NK-92 treated with Interleukin-12 subunit alpha and Interleukin-12 subunit beta, amount 100 ng/mL, for 24 hours (cell line): ENCODE data around the gene VSIR.
A peak's percentile ranks its signal among the peaks of the same experiment; 100 is the strongest.

Experiments
- DNase-seq: peaks from one replicate; lab custom pipeline; 2025; lab: John Stamatoyannopoulos, UW

Gene VSIR

DNA sequence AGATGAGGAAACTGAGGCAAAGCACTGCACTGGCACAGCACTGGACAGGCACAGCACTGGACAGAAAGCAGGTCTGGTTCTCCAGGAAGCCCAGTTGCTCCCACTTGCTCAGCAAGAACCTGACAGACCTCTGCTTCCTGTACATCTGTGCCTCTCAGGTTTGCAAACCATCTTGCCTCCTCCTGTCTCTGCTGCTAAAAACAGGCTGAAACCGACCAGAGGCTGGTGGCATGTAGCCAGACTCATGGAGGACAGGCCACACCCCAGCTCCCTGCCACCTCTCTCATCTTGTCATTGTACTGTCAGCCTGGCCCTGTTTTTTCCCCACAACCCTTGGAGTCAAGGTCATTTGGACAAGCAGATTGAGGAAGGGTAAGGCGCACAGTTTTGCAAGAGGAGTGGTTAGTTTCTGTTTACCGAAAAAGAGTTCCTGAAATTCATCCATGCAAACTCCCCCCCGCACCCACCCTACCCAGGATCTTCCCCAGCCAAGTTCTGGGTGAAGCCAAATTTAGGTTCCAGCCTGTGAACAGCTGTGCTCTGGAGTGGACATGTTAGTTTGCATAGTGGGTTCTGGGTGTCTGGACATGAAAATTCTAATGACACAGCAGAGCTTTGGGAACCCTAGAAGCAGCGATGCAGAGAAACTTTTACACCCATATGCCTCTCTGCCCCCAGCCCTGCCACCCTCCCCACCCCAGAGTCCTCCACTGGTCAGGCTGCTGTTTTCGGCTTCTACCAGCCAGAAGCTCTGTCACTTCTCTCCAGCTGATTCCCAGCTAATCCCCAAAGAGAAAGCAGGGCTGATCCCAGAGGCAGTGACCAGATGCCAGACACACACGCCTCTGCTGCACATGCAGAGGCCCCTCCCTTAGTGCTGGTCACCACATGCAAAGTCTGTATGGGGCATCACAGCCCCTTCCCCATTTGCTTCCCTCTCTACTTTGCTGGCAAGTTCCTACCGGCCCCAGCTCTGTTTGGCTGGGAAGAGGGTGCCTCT lies 45.3 kb downstream of the VSIR start:
- DNase-seq: no peak

GRCh38 chr10:71727105-71727737 lies 46.1 kb downstream of the VSIR start:
- DNase-seq: peak; percentile 15

DNA sequence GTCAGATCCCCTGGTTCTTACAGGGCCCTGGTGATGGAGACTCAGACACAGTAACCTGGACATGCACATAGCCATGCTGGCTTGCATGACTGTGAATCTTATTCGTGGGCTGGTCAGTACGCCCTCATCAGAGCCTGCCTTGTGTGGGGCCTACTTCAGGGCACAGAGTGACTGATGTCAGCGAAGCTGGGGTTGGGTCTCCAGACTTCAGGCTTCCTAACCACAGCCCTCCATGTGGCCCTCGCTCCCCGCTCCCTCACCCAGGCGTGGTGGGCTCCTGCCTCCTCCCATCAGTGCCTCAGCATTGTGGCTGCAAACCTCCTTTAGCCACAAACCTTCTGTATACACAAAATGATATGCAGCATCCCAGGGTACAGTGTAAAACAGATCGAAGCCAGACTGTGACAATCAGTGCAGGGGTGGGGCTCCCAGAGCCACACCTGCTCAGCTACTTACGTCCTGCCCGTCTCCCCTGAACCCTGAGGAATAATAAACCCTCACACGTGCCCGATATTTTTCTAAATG lies 46.7 kb downstream of the VSIR start:
- DNase-seq: no peak

DNA sequence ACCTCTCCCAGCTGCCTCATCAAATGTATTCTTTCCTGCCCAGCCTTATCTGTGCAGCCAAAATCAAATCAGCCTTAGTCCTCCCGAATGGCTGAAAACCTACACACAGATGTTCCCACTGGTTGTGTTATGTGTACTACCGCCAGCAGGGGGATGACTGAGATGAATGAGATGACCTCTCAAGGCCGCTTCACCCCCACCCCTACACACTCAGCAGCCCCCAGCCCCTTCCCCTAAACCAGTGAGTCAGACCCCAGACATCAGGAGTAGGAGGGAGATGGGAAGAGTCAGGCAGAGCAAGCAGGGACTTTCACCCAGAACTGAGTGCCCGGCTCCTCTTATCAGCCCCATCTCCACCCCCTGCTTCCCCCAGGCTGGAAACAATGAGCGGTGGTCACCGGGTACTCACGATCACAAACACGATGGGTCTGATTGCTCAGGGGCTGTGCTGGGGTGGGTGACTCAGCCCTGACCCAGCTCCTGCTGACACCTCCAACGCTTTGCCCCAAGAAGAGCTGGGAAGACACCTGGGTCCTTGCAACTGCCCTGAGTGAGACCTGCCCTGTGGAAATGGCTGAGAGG lies 47.2 kb downstream of the VSIR start:
- DNase-seq: peak; percentile 34

GRCh38 chr10:71725249-71725648 lies 48.1 kb downstream of the VSIR start:
- DNase-seq: no peak

GRCh38 chr10:71724539-71724938 lies 48.8 kb downstream of the VSIR start:
- no peak for DNase-seq

DNA sequence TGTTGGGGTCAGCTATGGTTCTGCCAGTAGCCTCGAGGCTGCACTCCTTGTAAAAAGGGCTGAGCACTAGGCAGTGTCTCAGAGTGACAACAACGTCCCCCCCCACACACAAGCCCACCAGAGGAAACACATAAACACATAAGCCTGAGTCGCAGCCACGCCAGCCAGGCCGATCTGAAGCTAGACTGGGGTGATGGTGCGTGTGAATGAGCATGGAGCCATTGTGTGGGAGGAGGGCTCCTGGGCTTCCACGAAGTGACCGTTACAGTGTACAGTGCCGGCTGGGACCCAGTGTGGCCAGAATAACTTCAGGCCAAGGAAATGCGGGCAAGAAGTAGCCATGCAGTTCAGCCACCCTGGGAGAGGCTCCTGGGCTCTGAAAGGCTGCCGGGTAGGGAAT lies 50.0 kb downstream of the VSIR start:
- no peak for DNase-seq

- no peak for DNase-seq
These were observed 50.5 kb downstream of the VSIR start for GRCh38 chr10:71722849-71723248.

- DNase-seq: no peak
These were observed 52.0 kb downstream of the VSIR start for GRCh38 chr10:71721313-71721712.

GRCh38 chr10:71720288-71720687 lies 53.0 kb downstream of the VSIR start:
- DNase-seq: no peak

GRCh38 chr10:71719464-71720201 lies 53.7 kb downstream of the VSIR start, which contains the start of gene C10orf105:
TSS of gene C10orf105 (minus strand) at chr10:71719778. CDS start at chr10:71716337, 3,441 bp downstream.
- DNase-seq: no peak

GRCh38 chr10:71719042-71719441 lies 54.3 kb downstream of the VSIR start:
- DNase-seq: no peak

- DNase-seq: no peak
These were observed 55.1 kb downstream of the VSIR start for GRCh38 chr10:71718165-71718698.

DNA sequence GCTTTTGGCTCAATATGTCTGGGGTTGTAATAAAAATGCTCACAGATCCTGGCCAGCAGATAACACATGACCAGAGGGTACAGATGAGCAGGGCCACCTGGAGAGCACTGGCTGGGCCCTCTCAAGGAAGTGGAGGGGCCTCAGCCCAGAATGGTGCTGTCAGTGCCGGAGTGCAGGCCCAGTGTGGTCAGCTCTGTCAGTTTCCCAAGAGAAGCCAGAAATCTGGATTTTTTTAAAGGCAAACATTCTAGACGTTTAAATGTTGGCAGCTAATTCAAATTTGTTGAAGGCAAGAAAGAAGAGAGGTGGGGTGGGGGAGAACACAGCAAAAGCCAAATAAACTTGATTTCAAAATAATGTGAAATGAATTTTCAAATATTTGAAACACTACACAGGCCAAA lies 55.8 kb downstream of the VSIR start:
- DNase-seq: no peak

GRCh38 chr10:71717056-71717455 lies 56.3 kb downstream of the VSIR start:
- DNase-seq: no peak

GRCh38 chr10:71716426-71716825 lies 56.9 kb downstream of the VSIR start:
- DNase-seq: no peak

DNA sequence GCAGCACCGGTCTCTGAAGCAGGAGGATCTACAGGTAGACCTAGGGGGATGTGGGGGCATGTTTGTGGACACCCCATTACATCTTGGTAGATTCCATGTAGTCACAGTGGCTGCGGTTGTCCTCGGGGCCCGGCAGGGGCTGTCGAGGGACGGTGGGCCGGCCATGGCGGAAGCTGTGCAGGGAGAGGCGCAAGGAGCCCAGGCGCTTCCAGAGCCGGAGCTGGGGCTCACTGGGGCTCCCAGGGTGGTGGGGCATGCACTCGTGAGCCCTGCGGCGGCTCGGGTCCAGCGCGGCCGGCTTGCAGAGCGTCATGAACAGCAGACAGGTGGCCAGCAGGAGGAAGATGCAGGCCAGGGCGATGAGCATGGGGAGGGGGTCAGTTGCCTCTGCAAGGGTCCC lies 57.5 kb downstream of the VSIR start:
- no peak for DNase-seq

DNA sequence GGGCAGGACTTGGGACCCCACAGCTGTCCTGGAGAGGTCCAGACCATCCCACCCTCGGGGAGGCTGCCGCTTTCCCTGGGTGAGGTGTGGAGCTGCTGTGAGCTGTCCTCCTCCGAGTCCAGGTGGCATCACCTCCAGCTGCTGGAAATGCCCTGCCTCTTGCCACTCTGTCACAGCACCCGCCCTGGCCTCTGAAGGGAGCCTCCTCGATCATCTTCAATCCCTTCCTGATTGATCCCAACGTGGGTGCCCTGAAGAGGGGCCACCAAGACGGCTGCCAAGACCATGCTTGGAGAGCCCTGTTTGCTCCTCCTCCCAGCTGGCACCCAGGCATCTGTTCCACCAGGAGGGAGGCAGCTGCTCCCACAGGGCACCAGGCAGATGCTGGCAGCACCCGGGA lies 58.3 kb downstream of the VSIR start:
- DNase-seq: no peak

DNA sequence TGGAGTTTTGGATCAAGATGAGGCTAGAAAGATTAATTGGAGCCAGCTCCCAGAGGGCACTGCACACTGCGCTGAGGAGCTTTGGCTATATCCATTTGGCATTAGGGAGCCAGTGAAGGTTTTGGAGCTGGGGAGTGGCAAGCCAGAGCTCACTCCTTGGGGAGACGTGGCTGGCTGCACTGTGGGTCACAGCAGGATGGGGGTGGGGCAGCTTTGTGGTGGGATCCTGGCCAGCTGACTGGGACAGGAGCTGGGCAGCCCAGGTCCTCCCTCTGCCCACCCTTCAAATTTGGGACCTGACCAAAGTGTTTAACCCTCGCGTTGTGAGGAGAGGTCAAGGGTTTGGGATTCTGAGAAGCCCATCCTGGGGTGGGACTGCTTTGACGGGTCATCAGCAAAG lies 58.7 kb downstream of the VSIR start:
- no peak for DNase-seq

DNA sequence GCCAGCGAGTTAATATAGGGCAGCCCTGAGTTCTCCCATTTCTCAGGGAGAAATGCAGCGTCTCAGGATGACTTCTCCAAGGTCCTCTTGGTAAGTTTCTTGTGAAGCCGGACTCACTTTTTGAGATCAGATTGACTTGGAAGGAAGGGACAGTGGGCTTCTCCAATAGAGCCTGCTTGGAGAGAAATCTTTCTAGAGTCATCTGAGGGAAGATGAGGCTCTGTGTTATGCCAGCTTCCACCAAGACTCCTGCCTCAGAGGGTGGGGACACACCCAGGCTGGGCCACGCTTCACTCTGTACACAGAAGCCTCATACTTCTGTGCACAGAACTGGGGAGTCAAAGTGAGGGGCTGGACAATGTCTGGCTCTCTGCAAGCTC lies 59.3 kb downstream of the VSIR start:
- no peak for DNase-seq

GRCh38 chr10:71713135-71714030 lies 59.9 kb downstream of the VSIR start:
- no peak for DNase-seq
